GM19351 (cell line): ENCODE data around the gene ARHGAP28.
"Not testable (repeated sequence)": the region's sequence is repeated elsewhere in the genome, so short reads cannot be mapped to it uniquely, and the experiment has no call there.

ENCODE experiments used
- ATAC-seq: cut with Tn5 transposase; IDR thresholded peaks from one replicate; pipeline ENCODE4 v1.9.1; 2021; ENCODE audit warnings: mild to moderate bottlenecking, moderate library complexity; ENCODE audit not compliant: unreplicated experiment

The ARHGAP28 gene

GRCh38 chr18:6775237-6775636 lies 45.7 kb downstream of the ARHGAP28 start:
- no peak for ATAC-seq

DNA sequence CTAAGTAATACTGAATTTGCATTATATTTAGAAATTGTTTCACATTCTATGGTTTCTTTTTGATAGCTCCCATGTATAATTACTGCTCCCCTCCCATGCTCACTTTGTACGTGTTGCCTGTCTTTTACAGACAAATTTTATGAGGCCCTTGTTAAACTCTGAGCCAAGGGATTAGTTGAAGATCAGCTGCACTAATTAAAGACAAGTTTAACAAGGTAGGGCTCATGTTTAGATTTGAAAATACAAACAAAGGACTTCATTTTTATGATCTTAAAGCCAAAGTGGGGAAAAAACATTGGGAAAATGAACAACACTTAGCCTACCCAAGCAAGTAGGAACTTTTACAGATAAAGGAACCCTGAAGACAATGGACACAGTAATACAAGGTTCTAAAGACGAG lies 46.2 kb downstream of the ARHGAP28 start:
- no peak for ATAC-seq

DNA sequence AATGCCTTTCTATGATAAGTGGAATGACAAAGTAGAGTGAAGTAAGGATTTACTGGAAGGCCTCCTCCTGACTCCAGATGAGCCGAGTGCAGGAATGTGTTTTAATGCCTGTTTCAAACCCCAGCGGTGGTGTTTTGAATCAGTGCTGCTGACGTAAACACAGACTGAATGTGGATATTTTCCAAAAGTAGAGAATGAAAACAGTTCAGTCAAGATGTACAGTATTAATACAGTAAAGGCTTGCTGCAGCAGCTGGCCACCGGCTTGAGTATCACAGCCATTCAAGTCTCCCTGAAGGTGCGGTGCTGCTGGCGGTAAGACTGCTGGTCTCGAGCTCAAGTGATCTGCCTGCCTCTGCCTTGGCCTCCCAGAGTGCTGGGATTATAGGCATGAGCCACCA lies 46.7 kb downstream of the ARHGAP28 start:
- no peak for ATAC-seq

GRCh38 chr18:6777509-6777908 lies 48.0 kb downstream of the ARHGAP28 start:
- ATAC-seq = no peak

DNA sequence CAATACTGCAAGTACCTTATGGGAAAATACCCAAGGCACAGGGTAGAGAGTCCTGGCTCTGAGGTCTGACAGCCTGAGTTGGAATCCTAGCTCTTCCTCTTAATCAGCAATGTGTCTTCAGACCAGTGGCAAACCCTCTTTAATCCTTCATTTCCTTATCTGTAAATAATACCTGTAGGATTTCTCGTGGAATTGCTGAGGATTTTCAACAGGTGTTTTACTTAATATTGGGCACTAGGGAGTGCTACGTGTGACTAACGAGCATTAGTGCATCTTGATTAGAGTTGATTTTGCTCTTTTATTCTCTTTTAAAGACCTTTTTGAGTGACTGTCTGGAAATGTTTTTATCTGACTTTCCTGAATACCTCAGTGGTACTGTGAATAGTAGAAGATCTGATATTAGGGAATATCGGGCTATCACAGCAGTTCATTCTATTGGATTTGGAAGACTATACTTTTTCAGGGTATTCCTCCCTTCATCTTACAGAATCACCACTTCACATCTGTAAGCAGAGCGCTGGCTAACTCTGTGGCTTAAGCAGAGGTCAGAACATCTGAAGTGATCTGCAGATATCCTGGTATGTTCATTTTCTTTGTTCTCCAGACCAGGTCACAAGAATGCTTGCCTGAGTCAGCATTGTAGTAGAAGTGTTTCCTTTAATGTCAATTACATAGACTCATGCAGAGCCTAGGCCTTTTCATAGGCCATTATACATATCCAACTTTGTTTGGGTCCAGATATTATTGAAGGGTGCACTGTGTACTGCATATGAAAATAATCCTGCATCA lies 49.1 kb downstream of the ARHGAP28 start:
- ATAC-seq = no peak

- ATAC-seq = no peak
These were observed 51.7 kb downstream of the ARHGAP28 start for GRCh38 chr18:6781142-6781714.

GRCh38 chr18:6781796-6782195 lies 52.3 kb downstream of the ARHGAP28 start:
- no peak for ATAC-seq

DNA sequence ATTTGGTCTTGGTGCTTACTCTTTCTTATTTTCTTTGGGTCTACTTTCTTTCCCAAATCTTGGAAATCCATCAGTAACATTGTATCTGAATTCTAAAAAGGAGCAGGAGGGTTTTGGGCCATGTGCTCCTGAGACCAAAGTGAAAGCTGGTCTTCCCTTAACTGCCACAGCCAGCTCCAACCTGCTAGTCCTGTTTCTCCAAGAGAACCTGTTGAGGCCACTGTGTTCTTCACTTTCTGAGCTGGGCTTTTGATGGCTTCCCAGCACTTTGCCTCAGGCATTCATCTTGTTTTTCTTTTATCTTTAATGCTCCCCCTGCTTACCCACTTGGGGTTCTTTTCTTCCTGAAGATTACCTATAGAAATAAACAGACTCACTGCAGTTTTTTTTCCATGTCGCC lies 53.3 kb downstream of the ARHGAP28 start:
- ATAC-seq = no peak

GRCh38 chr18:6784046-6784445 lies 54.5 kb downstream of the ARHGAP28 start:
- no peak for ATAC-seq

- no peak for ATAC-seq
These were observed 55.5 kb downstream of the ARHGAP28 start for GRCh38 chr18:6785001-6785400.

DNA sequence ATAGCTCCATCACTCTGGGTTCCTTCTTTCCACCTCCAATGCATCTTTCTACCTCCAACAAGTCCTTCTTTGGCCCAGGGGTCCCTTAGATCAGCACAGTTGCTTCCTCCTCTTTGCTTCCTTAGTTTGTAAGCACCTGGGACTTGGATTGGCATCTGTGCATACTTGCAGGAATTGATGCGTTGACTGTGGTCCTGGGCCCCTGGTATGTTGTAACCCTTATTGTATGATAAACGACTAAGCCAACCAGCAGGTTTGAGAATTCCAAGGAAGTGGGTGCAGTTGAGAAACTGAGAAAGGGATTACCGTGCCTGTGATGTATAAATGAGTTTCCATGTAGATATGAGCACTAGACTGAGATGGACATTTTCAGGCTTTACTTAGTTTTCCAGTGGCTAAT lies 55.9 kb downstream of the ARHGAP28 start:
- ATAC-seq = no peak

DNA sequence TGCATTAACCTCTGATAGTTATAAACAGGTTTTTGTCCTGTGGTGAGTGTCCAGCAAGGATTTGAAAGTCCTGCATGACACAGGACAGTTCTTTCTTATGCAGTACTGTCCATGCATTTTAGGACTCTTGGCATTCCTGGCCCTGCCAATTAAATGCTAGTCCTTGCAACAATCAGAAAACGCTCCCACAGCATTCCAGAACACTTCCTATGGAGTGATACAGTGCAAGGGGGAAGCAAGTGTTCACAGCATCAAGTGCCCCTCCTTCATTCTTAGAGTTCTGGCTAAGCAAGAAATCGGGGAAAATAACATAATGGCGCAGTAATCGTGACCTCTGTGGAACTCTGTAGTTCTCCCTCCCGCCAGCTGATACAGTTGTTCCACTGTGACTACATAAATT lies 62.9 kb downstream of the ARHGAP28 start:
- no peak for ATAC-seq

DNA sequence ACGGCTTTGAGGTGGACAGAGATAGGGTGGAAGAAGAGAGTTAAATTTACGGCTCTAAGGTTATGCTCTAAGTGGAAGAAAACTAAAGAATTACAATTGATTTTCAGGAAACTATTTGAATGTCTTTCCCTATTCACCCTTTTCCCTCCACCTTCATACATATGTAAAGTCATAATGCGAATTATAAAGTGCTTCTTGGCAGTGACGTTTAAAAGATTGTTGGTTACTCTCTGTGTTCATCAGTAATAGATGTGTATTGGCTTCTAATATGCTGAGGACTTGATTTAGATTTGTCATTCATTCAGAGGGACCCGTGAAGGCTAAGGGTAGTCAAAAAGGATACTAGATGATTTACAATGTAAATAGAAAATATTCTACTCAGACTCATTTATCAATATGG lies 63.9 kb downstream of the ARHGAP28 start:
- ATAC-seq = no peak

DNA sequence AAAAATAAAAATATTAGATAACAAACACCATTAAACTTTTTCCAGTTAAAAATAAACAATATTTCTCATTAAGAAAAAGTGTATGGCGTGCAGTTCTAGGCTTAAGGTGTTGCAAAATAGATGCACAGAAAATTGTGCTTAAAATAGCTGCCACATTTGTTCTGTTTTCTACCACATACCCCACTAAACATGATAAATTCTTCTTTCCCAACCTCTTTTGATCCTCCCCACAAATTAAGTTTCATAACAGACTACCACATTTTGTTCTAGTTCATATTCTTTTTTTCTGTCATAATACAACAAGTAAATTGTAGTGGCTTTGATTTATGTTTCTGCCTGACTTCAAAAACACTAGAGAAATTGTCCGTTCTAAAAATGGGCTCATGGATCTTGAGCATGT lies 64.5 kb downstream of the ARHGAP28 start:
- no peak for ATAC-seq

- no peak for ATAC-seq
These were observed 65.8 kb downstream of the ARHGAP28 start for GRCh38 chr18:6795307-6795706.

DNA sequence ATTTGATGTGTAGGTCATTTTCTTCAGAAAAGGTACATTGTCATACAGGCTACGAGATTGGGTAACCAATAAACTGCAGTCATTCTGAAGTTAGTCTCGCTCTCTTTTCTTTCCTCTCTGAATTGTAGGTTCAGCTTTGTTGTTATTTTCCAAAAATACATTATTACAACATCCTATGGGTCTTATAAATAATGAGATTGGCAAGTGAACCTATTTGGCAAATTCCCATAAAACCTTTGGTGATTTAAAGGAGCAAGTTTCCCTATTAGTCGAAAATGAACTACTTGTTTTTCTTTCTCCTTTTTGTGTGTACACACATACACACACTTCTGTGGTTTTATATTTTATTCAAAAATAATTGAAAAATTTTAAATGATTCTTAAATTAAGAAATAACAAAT lies 67.0 kb downstream of the ARHGAP28 start:
- ATAC-seq = no peak

- ATAC-seq = no peak
These were observed 67.7 kb downstream of the ARHGAP28 start for GRCh38 chr18:6797171-6797570.

- ATAC-seq = no peak
These were observed 69.4 kb downstream of the ARHGAP28 start for GRCh38 chr18:6798896-6799295.

DNA sequence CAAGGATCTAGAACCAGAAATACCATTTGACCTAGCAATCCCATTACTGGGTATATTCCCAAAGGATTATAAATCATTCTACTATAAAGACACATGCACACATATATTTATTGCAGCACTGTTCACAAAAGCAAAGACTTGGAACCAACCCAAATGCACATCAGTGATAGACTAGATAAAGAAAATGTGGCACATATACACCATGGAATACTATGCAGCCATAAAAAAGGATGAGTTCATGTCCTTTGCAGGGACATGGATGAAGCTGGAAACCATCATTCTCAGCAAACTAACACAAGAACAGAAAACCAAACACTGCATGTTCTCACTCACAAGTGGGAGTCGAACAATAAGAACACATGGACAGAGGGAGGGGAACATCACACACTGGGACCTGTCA lies 70.8 kb downstream of the ARHGAP28 start:
- not testable (repeated sequence) for ATAC-seq

GRCh38 chr18:6807515-6808257 lies 78.2 kb downstream of the ARHGAP28 start:
- no peak for ATAC-seq

DNA sequence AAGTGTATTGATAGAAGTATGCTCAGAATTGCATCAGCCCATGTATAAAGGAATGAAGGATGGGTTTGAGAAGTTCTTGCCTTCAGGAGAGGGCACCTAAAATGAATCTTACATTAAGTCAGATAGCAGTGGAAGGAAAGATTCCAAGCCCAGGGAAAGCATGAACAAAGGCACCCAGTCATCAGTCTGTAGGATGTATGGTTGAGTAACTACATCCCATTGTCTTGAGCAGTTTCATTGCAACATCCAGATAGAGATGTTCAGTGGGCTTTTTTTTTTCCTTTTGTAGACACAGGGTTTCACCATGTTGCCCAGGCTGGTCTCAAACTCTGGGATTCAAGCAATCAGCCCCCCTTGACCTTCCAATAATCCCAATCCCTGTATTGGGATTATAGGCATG lies 80.7 kb downstream of the ARHGAP28 start:
- ATAC-seq = no peak

DNA sequence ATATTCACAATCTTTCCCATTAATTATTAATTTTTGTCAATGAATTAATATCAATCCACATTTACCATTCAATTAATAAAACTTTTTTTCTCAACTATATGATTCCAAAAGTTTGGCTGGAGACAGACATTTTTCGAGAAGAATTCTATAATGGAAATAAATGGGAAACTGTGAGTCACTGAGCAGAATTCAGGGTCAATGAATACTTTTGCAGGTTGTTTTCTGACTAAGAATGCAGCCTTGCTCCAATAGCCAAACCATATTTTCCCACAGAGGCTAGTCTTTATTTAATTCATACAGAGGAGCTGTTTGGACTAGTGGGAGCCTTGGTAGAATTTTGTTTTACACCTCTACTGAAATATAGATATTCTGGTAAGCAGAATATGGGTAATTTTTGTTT lies 82.3 kb downstream of the ARHGAP28 start:
- no peak for ATAC-seq
